IMR-90 (cell line): ENCODE data around the gene SEC16B. TPM values are rescaled to one million over a fixed set of nuclear protein-coding genes. Genes with fewer than 3 reads are reported as not detected.

ENCODE experiments used
- ATAC-seq: fragments of 200-7000 bp; cut with Tn5 transposase; 2 replicates; pipeline ENCODE4 v1.9.1; 2020; ENCODE audit warnings: low read depth, mild to moderate bottlenecking, moderate library complexity
- BruUV-seq: library from RNA; stranded (reverse); fragments of 400-500 nt; replicated peaks from 2 replicates; lab custom pipeline; 2021; lab: Mats Ljungman, UMichigan
- CTCF ChIA-PET: fragments of 300-600 bp; formaldehyde crosslinking; extraction: SDS; loops from one replicate; lab custom pipeline; 2021; ENCODE audit warnings: antibody characterized with exemption; lab: Yijun Ruan, JAX
- POLR2A ChIA-PET: fragments of 300-600 bp; sonication (Branson Sonifier 250); formaldehyde crosslinking; loops from one replicate; lab custom pipeline; 2022; ENCODE audit warnings: antibody characterized with exemption; ENCODE audit not compliant: unreplicated experiment; lab: Charles Lee
- DNase-seq: peaks from one replicate; pipeline ENCODE4 v3.0.0; 2013
- H2AFZ ChIP-seq: replicated peaks from 2 replicates; pipeline ENCODE3; 2013; ENCODE audit warnings: low read length, mild to moderate bottlenecking; ENCODE audit not compliant: poor library complexity
- H2AK5ac ChIP-seq: 2 replicates; pipeline ENCODE4 v1.6.1; 2013; ENCODE audit warnings: low read depth, low read length, inconsistent platforms
- H2AK9ac ChIP-seq: replicated peaks from 2 replicates; pipeline ENCODE3; 2013; ENCODE audit warnings: mild to moderate bottlenecking, low read depth, low read length, moderate library complexity; ENCODE audit not compliant: poor library complexity
- H2BK120ac ChIP-seq: 2 replicates; pipeline ENCODE4 v1.6.1; 2013; ENCODE audit warnings: low read depth, low read length, inconsistent platforms
- H2BK15ac ChIP-seq: 3 replicates; pipeline ENCODE4 v1.6.1; 2013; ENCODE audit warnings: low read depth, low read length, inconsistent platforms
- H2BK20ac ChIP-seq: 2 replicates; pipeline ENCODE4 v1.6.1; 2013; ENCODE audit warnings: low read depth, mild to moderate bottlenecking, inconsistent platforms, low read length, moderate library complexity
- H2BK5ac ChIP-seq: 2 replicates; pipeline ENCODE4 v1.6.1; 2013; ENCODE audit warnings: mild to moderate bottlenecking, low read depth, low read length, inconsistent platforms; ENCODE audit not compliant: poor library complexity, severe bottlenecking
- H3K14ac ChIP-seq: replicated peaks from 2 replicates; pipeline ENCODE4 v1.6.1; 2013; ENCODE audit warnings: low read depth, low read length, inconsistent platforms
- H3K18ac ChIP-seq: 2 replicates; pipeline ENCODE4 v1.6.1; 2013; ENCODE audit warnings: low read depth, low read length, control low read depth
- H3K23ac ChIP-seq: 2 replicates; pipeline ENCODE4 v1.6.1; 2013; ENCODE audit warnings: low read depth, low read length, inconsistent platforms
- H3K27ac ChIP-seq: 2 replicates; pipeline ENCODE4 v1.5.1; 2013; ENCODE audit warnings: mild to moderate bottlenecking, control low read depth, low read length; ENCODE audit not compliant: insufficient read depth
- H3K27me3 ChIP-seq: 2 replicates; pipeline ENCODE4 v1.6.1; 2013; ENCODE audit warnings: low read length; ENCODE audit not compliant: control insufficient read depth, insufficient read depth
- H3K36me3 ChIP-seq: 2 replicates; pipeline ENCODE4 v1.6.1; 2013; ENCODE audit warnings: low read length, mixed read lengths; ENCODE audit not compliant: control insufficient read depth, insufficient read depth
- H3K4ac ChIP-seq: 2 replicates; pipeline ENCODE4 v1.6.1; 2013; ENCODE audit warnings: low read depth, low read length, inconsistent platforms
- H3K4me1 ChIP-seq: 2 replicates; pipeline ENCODE4 v1.6.1; 2013; ENCODE audit warnings: low read length, mixed read lengths; ENCODE audit not compliant: control insufficient read depth, insufficient read depth
- H3K4me2 ChIP-seq: 2 replicates; pipeline ENCODE4 v1.6.1; 2013; ENCODE audit warnings: low read depth, mild to moderate bottlenecking, control low read depth, low read length, moderate library complexity
- H3K4me3 ChIP-seq: 2 replicates; pipeline ENCODE4 v1.5.1; 2013; ENCODE audit warnings: low read depth, mild to moderate bottlenecking, control low read depth, low read length, moderate library complexity; ENCODE audit not compliant: insufficient read depth
- H3K56ac ChIP-seq: 2 replicates; pipeline ENCODE4 v1.6.1; 2013; ENCODE audit warnings: low read length, inconsistent platforms; ENCODE audit not compliant: insufficient read depth; ENCODE audit errors: extremely low read depth
- H3K79me1 ChIP-seq, 2 experiments: 2 replicates each; pipeline ENCODE4 v1.6.1; 2013; ENCODE audit warnings: low read length in 2 of 2, inconsistent platforms in 1 of 2, low read depth in 1 of 2
- H3K9ac ChIP-seq: 2 replicates; pipeline ENCODE4 v1.6.1; 2013; ENCODE audit warnings: low read depth, low read length, control low read depth
- H3K9me1 ChIP-seq: 2 replicates; pipeline ENCODE4 v1.6.1; 2013; ENCODE audit warnings: low read length, inconsistent platforms; ENCODE audit not compliant: insufficient read depth
- H3K9me3 ChIP-seq: 2 replicates; pipeline ENCODE4 v1.6.1; 2013; ENCODE audit warnings: low read length; ENCODE audit not compliant: control insufficient read depth, insufficient read depth
- H4K20me1 ChIP-seq: 2 replicates; pipeline ENCODE4 v1.6.1; 2013; ENCODE audit warnings: low read length, inconsistent platforms; ENCODE audit not compliant: insufficient read depth
- H4K5ac ChIP-seq: 2 replicates; pipeline ENCODE4 v1.6.1; 2013; ENCODE audit warnings: mild to moderate bottlenecking, low read depth, low read length, control low read depth
- H4K8ac ChIP-seq, 2 experiments: 2 replicates each; pipeline ENCODE4 v1.6.1; 2013; ENCODE audit warnings: low read depth in 2 of 2, low read length in 2 of 2, control low read depth in 1 of 2, inconsistent platforms in 1 of 2
- H4K91ac ChIP-seq: 2 replicates; pipeline ENCODE4 v1.6.1; 2013; ENCODE audit warnings: low read depth, low read length, inconsistent platforms; ENCODE audit not compliant: insufficient read depth
- BHLHE40 ChIP-seq: fragments of 150-350 bp; IDR thresholded peaks from 2 replicates; pipeline ENCODE4 v1.6.1; 2016; ENCODE audit warnings: mild to moderate bottlenecking, low read depth, low read length
- CHD1 ChIP-seq: IDR thresholded peaks from 2 replicates; pipeline ENCODE4 v1.6.1; 2012; ENCODE audit warnings: low read depth, low read length, improper control_type of control experiment
- FOS ChIP-seq: fragments of 150-350 bp; IDR thresholded peaks from 2 replicates; pipeline ENCODE4 v1.6.1; 2016; ENCODE audit warnings: low read depth, low read length
- MXI1 ChIP-seq: IDR thresholded peaks from 2 replicates; pipeline ENCODE4 v1.6.1; 2012; ENCODE audit warnings: low read depth, mild to moderate bottlenecking, low read length, moderate library complexity, borderline replicate concordance
- NFE2L2 ChIP-seq: fragments of 150-350 bp; IDR thresholded peaks from 2 replicates; pipeline ENCODE4 v1.6.1; 2016; ENCODE audit warnings: low read depth, mild to moderate bottlenecking, low read length
- RFX5 ChIP-seq: IDR thresholded peaks from 2 replicates; pipeline ENCODE4 v1.8.0; 2012; ENCODE audit warnings: low read depth, mild to moderate bottlenecking, low read length, moderate library complexity
- SMC3 ChIP-seq: fragments of 150-350 bp; IDR thresholded peaks from 2 replicates; pipeline ENCODE4 v1.6.1; 2016; ENCODE audit warnings: low read depth, mild to moderate bottlenecking, antibody characterized with exemption, low read length, moderate library complexity
- WGBS, 2 experiments: methylation state at CpG; one replicate each; pipeline versions ENCODE4 v1.1.5 to v1.1.7; 2013; ENCODE audit warnings: missing lambda C conversion rate in 2 of 2; ENCODE audit not compliant: insufficient read length in 1 of 2; ENCODE audit errors: extremely low coverage in 2 of 2; 5-methylcytosine and 5-hydroxymethylcytosine counted together
- dilution Hi-C: fragments of 300-500 bp; cut with HindIII; formaldehyde crosslinking; loops from one replicate; pipeline ENCODE4 v1.14.3; 2018; ENCODE audit warnings: low sequenced_read_pairs; ENCODE audit not compliant: unreplicated experiment
- in situ Hi-C: fragments of 300-500 bp; cut with MboI; formaldehyde crosslinking; loops from 3 replicates; pipeline ENCODE4 v1.14.3; 2019; ENCODE audit warnings: low sequenced_read_pairs, inconsistent platforms, mixed read lengths
- intact Hi-C: fragments of 100-400 bp; cut with micrococcal nuclease; formaldehyde crosslinking; loops from 2 replicates; pipeline ENCODE4 v1.10.0; 2022
- polyA plus RNA-seq, 3 experiments: library from polyadenylated mRNA; depleted of rRNA; stranded (reverse); fragments of >200 nt; gene quantifications; 2 replicates each; pipeline ENCODE4 v1.2.3, GENCODE V29; 2012; ENCODE audit warnings: low replicate concordance in 1 of 3
- total RNA-seq: library from RNA; depleted of rRNA; stranded (reverse); fragments of >200 nt; gene quantifications from 2 replicates; pipeline ENCODE4 v1.2.3, GENCODE V29; 2012
- TF ChIP-seq, protein P1 (sequence below): conservative IDR thresholded peaks from 2 replicates; pipeline ENCODE4 v1.5.1; 2012; ENCODE audit warnings: mild to moderate bottlenecking, low read depth, low read length, improper control_type of control experiment
- TF ChIP-seq, protein P2 (sequence below): fragments of 150-350 bp; IDR thresholded peaks from 2 replicates; pipeline ENCODE4 v1.6.1; 2016; ENCODE audit warnings: low read depth, mild to moderate bottlenecking, low read length, moderate library complexity, borderline replicate concordance
- TF ChIP-seq, protein P3 (sequence below): fragments of 150-350 bp; IDR thresholded peaks from 2 replicates; pipeline ENCODE4 v1.6.1; 2017; ENCODE audit warnings: mild to moderate bottlenecking, antibody characterized with exemption, low read length, low read depth

SEC16B gene
- total and polyA plus RNA-seq, 2 of the 4 experiments (the other 2 are of a cell fraction) = 4.3 TPM

DNA sequence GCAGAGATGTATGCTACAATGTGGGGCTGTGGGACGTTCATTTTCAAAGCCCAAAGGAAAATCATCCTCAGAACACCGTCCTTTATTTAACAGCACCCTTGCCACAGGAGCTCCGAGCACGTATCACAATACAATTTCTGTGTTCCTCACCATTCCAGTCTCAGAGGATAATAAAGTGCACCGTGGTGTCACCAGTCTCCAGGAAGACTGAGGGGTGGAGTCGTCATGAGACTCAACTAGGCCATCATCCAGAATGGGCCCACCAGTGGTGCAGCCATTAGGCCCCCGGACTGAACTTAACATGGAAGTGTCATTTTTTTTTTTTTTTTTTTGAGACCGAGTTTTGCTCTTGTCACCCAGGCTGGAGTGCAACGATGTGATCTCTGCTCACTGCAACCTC, 17.2 kb downstream of the SEC16B start:
- ATAC-seq (no peak), DNase-seq (no peak)
- H3K4me3 ChIP-seq = no peak overlapping the region
- WGBS, 2 experiments = no CpG with 5 or more reads among the region's 9 CpGs
- H2BK20ac ChIP-seq = no peak overlapping the region
- intact Hi-C loops = loop anchor here (10.0 kb wide), 1 partner anchor 542 kb away; the partner anchor contains the start of gene CLEC20A
- H3K9me3 ChIP-seq = no peaks in the 10 kb centered on the region
- no peak overlapping the region for H3K14ac ChIP-seq
- H2AK5ac ChIP-seq = no peak overlapping the region
- no peak overlapping the region for H3K4me2 ChIP-seq
- dilution Hi-C loops = no loop called here
- no peak overlapping the region for H4K91ac ChIP-seq
- TF ChIP-seq SMC3 (no peak), NFE2L2 (no peak), RFX5 (no peak), MXI1 (no peak), CHD1 (no peak), FOS (no peak), BHLHE40 (no peak)
- TF ChIP-seq, protein P1, sequence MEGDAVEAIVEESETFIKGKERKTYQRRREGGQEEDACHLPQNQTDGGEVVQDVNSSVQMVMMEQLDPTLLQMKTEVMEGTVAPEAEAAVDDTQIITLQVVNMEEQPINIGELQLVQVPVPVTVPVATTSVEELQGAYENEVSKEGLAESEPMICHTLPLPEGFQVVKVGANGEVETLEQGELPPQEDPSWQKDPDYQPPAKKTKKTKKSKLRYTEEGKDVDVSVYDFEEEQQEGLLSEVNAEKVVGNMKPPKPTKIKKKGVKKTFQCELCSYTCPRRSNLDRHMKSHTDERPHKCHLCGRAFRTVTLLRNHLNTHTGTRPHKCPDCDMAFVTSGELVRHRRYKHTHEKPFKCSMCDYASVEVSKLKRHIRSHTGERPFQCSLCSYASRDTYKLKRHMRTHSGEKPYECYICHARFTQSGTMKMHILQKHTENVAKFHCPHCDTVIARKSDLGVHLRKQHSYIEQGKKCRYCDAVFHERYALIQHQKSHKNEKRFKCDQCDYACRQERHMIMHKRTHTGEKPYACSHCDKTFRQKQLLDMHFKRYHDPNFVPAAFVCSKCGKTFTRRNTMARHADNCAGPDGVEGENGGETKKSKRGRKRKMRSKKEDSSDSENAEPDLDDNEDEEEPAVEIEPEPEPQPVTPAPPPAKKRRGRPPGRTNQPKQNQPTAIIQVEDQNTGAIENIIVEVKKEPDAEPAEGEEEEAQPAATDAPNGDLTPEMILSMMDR = no peak
- TF ChIP-seq, protein P2, sequence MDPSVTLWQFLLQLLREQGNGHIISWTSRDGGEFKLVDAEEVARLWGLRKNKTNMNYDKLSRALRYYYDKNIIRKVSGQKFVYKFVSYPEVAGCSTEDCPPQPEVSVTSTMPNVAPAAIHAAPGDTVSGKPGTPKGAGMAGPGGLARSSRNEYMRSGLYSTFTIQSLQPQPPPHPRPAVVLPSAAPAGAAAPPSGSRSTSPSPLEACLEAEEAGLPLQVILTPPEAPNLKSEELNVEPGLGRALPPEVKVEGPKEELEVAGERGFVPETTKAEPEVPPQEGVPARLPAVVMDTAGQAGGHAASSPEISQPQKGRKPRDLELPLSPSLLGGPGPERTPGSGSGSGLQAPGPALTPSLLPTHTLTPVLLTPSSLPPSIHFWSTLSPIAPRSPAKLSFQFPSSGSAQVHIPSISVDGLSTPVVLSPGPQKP = no peak
- TF ChIP-seq, protein P3, sequence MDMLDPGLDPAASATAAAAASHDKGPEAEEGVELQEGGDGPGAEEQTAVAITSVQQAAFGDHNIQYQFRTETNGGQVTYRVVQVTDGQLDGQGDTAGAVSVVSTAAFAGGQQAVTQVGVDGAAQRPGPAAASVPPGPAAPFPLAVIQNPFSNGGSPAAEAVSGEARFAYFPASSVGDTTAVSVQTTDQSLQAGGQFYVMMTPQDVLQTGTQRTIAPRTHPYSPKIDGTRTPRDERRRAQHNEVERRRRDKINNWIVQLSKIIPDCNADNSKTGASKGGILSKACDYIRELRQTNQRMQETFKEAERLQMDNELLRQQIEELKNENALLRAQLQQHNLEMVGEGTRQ = no peak
- no peak overlapping the region for H2BK15ac ChIP-seq
- no peaks in the 10 kb centered on the region for H3K36me3 ChIP-seq
- H3K9ac ChIP-seq = no peak overlapping the region
- H2BK120ac ChIP-seq = no peak overlapping the region
- H3K9me1 ChIP-seq = no peaks in the 10 kb centered on the region
- H3K18ac ChIP-seq = no peak overlapping the region
- H3K4me1 ChIP-seq = no peaks in the 10 kb centered on the region
- no peaks in the 10 kb centered on the region for H3K27me3 ChIP-seq
- no peaks in the 10 kb centered on the region for H4K20me1 ChIP-seq
- no peak overlapping the region for H3K4ac ChIP-seq
- H4K8ac ChIP-seq = no peak overlapping the region
- CTCF ChIA-PET = no interaction called here
- H2AK9ac ChIP-seq = no peak overlapping the region
- no peak overlapping the region for H4K5ac ChIP-seq
- H2BK5ac ChIP-seq = no peak overlapping the region
- no peak overlapping the region for H3K27ac ChIP-seq
- in situ Hi-C loops = no loop called here
- no peak overlapping the region for H2AFZ ChIP-seq
- BruUV-seq = no TSS peak
- POLR2A ChIA-PET = no interaction called here
- H3K56ac ChIP-seq = no peak overlapping the region
- H3K23ac ChIP-seq = no peak overlapping the region
- H3K79me1 ChIP-seq = no peaks in the 10 kb centered on the region
